T-helper 2 cell treated with Interferon-gamma antibody and Interleukin-4, amounts not matched to agents 5 μg/mL and 100 μg/mL, for 36 hours (primary cell): ENCODE measurements around the gene B9D1.

Experiments used
- DNase-seq: peaks from one replicate; pipeline ENCODE4 v3.0.0; 2021; ENCODE audit warnings: low spot score
- H3K27ac Mint-ChIP-seq: one replicate; pipeline ENCODE4 v1.8.0; 2021; ENCODE audit warnings: mild to moderate bottlenecking, mixed read lengths
- H3K27me3 Mint-ChIP-seq: one replicate; pipeline ENCODE4 v1.8.0; 2021; ENCODE audit warnings: low read depth, mixed read lengths
- H3K36me3 Mint-ChIP-seq: one replicate; pipeline ENCODE4 v1.8.0; 2021; ENCODE audit warnings: low read depth, mixed read lengths
- H3K4me1 Mint-ChIP-seq: one replicate; pipeline ENCODE4 v1.8.0; 2021; ENCODE audit warnings: low read depth, mixed read lengths
- H3K4me3 Mint-ChIP-seq: one replicate; pipeline ENCODE4 v1.8.0; 2022; ENCODE audit warnings: mild to moderate bottlenecking, moderate library complexity, mixed read lengths
- H3K9me3 Mint-ChIP-seq: one replicate; pipeline ENCODE4 v1.8.0; 2021; ENCODE audit warnings: mixed read lengths

Gene B9D1

GRCh38 chr17:19384723-19385391 lies 22.3 kb upstream of the B9D1 start:
- Mint-ChIP-seq H3K9me3 (no peaks in the 10 kb centered on the region), H3K4me1 (peaks cover 5% of the 10 kb centered on the region), H3K27ac (peak overlapping the region; percentile 16), H3K4me3 (no peak overlapping the region), H3K27me3 (peaks cover 8% of the 10 kb centered on the region), H3K36me3 (peaks cover 35% of the 10 kb centered on the region)
- DNase-seq: no peak

DNA sequence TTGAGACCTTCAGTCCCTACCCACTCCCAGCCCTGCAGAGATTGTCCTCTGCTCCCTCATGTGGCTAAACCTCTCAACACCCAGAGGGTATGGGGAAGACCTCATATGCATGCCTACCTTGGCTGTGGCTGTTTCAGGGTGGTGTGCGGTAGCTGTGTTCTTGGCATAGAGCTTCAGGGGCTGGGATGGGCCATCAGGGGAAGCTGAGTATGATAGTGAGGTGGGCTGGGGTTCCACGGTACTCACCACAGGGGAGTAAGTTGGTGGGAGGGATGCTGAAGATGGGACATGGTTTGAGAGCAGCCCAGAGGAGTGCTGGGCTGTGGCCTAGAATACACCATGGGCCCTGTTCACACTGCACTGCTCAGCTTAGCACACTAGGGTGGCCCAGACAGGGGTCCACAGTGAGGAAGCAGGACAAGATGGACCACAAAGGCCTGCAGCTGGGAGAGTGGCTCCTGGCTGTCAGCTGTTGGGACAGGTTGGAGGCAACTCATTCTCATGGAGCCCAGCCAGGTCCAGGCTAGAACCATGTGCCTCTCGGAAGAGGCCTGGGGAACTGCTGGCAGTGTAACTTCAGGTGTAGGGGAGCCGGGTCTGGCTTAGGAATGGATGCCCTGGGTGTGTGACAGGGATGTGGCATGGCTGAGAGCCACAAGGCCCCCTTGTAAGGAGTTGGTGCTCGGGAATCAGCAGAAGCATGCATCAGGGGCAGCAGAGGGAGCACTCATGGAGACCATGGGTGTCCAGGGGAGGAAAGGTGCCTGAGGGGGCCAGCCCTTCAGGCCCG lies 21.4 kb upstream of the B9D1 start:
- H3K36me3 Mint-ChIP-seq: peaks cover 42% of the 10 kb centered on the region
- peaks cover 4% of the 10 kb centered on the region for H3K27me3 Mint-ChIP-seq
- no peak overlapping the region for H3K4me3 Mint-ChIP-seq
- H3K9me3 Mint-ChIP-seq: no peaks in the 10 kb centered on the region
- no peak for DNase-seq
- peaks cover 12% of the 10 kb centered on the region for H3K4me1 Mint-ChIP-seq
- H3K27ac Mint-ChIP-seq: no peak overlapping the region

DNA sequence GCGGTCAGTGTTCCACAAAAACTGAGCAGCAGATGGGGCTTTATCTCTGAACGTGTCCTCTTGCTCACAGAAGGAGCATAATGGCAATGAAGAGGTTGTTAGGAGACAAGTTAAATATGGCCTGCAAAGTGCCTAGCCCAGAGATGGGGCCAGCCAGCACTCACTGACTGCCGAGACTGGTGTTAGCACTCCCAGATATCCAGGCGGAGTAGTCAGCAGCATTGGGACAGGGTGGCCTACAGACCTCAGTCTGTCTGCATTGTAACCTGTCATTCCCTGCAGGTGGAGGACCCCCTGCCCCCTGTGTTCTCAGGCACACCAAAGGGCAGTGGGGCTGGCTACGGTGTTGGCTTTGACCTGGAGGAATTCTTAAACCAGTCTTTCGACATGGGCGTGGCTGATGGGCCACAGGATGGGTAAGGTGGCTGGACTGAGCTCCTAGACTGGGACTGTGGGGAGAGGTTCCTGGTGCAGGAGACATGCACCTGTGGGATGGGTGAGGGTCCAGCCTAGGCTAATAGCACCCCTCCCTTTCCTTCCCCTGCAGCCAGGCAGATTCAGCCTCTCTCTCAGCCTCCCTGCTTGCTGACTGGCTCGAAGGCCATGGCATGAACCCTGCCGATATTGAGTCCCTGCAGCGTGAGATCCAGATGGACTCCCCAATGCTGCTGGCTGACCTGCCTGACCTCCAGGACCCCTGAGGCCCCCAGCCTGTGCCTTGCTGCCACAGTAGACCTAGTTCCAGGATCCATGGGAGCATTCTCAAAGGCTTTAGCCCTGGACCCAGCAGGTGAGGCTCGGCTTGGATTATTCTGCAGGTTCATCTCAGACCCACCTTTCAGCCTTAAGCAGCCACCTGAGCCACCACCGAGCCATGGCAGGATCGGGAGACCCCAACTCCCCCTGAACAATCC lies 20.3 kb upstream of the B9D1 start:
- Mint-ChIP-seq H3K36me3 (peaks cover 42% of the 10 kb centered on the region), H3K4me1 (peaks cover 12% of the 10 kb centered on the region)

GRCh38 chr17:19381741-19382444 lies 19.4 kb upstream of the B9D1 start:
- Mint-ChIP-seq H3K4me1 (peaks cover 13% of the 10 kb centered on the region), H3K27ac (no peak overlapping the region), H3K9me3 (no peaks in the 10 kb centered on the region), H3K27me3 (no peaks in the 10 kb centered on the region), H3K4me3 (no peak overlapping the region), H3K36me3 (peaks cover 42% of the 10 kb centered on the region)
- DNase-seq: no peak

More for the DNA sequence above, 20.3 kb upstream of the B9D1 start:
- Mint-ChIP-seq H3K4me3 (no peak overlapping the region), H3K27ac (no peak overlapping the region), H3K27me3 (no peaks in the 10 kb centered on the region), H3K9me3 (no peaks in the 10 kb centered on the region)
- DNase-seq: no peak

DNA sequence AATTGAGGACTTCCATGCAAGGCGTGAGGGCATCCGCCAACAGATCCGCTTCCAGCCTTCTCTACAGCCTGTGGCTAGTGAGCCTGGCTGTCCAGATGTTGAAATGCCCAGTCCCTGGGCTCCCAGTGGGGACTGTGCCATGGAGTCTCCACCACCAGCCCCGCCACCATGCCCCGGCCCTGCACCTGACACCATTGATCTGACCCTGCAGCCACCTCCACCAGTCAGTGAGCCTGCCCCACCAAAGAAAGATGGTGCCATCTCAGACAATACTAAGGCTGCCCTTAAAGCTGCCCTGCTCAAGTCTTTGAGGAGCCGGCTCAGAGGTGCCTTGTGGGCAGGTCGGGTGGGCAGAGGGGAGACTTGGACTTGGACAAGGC lies 18.8 kb upstream of the B9D1 start:
- Mint-ChIP-seq H3K27ac (no peak overlapping the region), H3K36me3 (peaks cover 42% of the 10 kb centered on the region), H3K4me3 (no peak overlapping the region), H3K9me3 (no peaks in the 10 kb centered on the region), H3K4me1 (peaks cover 16% of the 10 kb centered on the region), H3K27me3 (no peaks in the 10 kb centered on the region)
- no peak for DNase-seq

DNA sequence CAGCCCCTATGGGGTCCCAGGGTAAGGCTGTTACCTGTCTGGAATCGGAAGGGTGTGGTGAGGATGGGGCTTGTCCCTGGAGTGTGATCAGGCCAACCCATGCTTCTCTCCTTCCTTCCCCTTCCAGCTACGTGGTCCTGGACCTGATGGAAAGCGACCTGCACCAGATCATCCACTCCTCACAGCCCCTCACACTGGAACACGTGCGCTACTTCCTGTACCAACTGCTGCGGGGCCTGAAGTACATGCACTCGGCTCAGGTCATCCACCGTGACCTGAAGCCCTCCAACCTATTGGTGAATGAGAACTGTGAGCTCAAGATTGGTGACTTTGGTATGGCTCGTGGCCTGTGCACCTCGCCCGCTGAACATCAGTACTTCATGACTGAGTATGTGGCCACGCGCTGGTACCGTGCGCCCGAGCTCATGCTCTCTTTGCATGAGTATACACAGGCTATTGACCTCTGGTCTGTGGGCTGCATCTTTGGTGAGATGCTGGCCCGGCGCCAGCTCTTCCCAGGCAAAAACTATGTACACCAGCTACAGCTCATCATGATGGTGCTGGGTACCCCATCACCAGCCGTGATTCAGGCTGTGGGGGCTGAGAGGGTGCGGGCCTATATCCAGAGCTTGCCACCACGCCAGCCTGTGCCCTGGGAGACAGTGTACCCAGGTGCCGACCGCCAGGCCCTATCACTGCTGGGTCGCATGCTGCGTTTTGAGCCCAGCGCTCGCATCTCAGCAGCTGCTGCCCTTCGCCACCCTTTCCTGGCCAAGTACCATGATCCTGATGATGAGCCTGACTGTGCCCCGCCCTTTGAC lies 18.2 kb upstream of the B9D1 start:
- Mint-ChIP-seq H3K9me3 (no peaks in the 10 kb centered on the region), H3K27me3 (no peaks in the 10 kb centered on the region), H3K4me3 (peak overlapping the region; percentile 7), H3K4me1 (peaks cover 19% of the 10 kb centered on the region), H3K36me3 (peaks cover 42% of the 10 kb centered on the region), H3K27ac (no peak overlapping the region)
- no peak for DNase-seq

DNA sequence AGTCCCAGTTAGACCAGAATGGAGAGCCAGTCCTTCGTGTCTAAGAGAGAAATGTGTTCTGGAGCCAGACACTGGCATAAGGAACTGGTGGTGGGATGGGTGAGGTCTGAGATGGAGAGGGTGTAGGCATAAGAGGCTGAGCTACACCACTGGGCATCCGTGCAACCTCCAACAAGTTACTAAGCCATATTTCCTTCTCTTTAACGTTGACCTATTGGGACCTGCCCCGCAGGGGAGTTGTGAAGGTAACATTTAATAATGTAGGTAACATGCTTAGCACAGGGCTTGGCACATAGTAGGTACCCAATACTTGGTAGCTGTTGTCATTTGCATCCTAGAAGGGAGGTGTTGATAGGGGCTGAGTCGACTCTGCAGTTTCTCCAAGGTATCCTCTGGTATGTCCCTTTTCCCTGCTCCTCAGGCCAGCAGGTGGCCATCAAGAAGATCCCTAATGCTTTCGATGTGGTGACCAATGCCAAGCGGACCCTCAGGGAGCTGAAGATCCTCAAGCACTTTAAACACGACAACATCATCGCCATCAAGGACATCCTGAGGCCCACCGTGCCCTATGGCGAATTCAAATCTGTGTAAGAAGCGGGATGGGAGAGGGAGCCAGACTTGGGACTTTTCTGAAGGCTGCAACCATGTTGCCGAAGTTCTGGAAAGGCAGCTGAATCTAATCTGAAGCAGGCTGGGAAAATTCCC lies 17.0 kb upstream of the B9D1 start:
- DNase-seq: no peak
- peaks cover 41% of the 10 kb centered on the region for H3K36me3 Mint-ChIP-seq
- H3K27ac Mint-ChIP-seq: peak overlapping the region; percentile 31
- H3K4me1 Mint-ChIP-seq: peaks cover 22% of the 10 kb centered on the region
- peak overlapping the region; percentile 93 for H3K4me3 Mint-ChIP-seq
- H3K27me3 Mint-ChIP-seq: no peaks in the 10 kb centered on the region
- no peaks in the 10 kb centered on the region for H3K9me3 Mint-ChIP-seq

DNA sequence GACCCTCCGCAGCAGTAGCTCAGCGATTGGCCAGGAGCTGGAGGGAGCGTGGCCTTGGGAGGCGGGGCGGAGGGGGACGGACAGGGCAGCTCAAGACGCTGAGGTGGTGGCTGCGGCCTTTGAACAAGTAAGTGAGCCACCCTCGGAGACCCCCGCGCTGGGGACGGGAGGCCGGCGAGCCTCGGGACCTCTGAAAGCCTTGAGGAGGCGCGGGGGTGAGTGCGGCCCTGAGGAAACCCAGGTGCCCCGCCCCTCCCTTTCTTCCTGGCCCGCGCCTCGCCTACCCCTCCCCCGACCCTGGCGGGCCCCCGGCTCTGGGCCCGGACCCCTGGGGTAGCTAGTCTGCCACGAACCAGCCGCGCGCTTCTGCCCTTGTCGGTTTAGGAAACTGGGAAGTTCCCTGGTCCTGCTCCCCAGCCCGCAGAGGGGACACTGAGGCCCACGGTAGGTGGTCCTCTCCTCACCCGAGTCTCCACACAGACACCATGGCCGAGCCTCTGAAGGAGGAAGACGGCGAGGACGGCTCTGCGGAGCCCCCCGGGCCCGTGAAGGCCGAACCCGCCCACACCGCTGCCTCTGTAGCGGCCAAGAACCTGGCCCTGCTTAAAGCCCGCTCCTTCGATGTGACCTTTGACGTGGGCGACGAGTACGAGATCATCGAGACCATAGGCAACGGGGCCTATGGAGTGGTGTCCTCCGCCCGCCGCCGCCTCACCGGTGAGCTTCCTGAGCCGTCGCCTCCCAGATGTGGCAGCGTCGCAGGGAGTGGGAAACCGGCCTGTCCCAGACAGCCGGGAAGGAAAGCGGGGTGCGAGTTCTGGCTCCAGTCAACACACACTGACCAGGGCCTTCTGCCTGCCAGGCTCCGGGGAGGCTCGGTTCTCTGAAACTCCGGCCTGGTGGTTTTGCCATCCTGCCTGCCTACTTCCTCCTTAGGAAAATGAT lies 16.2 kb upstream of the B9D1 start, which contains the start of gene MAPK7:
Gene MAPK7, plus strand, starts transcription at position 83 of the 945 bp plus-strand sequence. Its CDS starts 403 bp downstream, at position 486.
- Mint-ChIP-seq H3K36me3 (peaks cover 37% of the 10 kb centered on the region), H3K9me3 (no peaks in the 10 kb centered on the region), H3K4me3 (peak within 1 kb of the TSS; percentile 93), H3K27ac (peak within 1 kb of the TSS; percentile 97), H3K4me1 (peaks cover 25% of the 10 kb centered on the region), H3K27me3 (no peaks in the 10 kb centered on the region)
- DNase-seq: no peak

DNA sequence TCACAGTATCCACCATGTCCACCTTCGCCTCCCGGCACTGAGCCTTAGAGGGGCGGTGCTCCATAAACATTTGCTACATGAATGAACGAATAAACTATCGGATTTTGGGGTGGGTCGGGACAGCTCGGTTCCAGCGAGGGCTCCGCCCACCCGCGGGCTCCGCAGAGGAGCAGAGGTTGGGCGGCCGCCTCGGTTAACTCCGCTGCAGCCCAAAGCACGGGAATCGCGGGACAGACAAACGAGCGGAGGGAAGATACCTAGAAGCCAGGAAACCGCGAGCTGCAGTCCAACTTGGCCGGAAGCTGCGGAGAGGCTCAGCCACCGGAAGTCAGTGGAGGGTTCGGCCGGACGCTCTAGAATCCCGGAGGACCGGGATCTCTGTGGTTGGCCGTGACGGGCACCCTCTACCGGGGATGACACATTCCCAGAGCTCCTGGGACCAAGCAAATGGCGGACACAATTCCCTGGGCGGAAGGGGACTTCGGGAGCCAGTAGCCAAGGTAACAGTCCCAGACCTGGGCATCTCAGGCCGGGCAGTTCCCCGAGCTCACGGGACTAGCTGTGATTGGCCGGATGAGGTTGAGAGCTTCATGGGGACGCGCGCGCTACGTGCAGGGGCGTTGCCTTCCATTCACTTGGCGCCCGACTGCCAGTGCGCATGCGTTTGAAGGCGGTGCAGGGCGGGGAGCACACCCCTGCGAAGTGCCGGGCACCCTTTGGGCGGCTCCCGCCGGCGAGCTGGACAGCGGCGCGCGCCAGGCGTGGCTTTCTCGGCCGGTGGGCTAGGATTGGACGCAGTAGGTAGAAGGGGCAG lies 15.3 kb upstream of the B9D1 start:
- Mint-ChIP-seq H3K9me3 (no peaks in the 10 kb centered on the region), H3K4me1 (peaks cover 25% of the 10 kb centered on the region), H3K36me3 (peaks cover 29% of the 10 kb centered on the region), H3K27ac (peak overlapping the region; percentile 97), H3K4me3 (peak overlapping the region; percentile 93), H3K27me3 (no peaks in the 10 kb centered on the region)
- DNase-seq: peak; percentile 99

DNA sequence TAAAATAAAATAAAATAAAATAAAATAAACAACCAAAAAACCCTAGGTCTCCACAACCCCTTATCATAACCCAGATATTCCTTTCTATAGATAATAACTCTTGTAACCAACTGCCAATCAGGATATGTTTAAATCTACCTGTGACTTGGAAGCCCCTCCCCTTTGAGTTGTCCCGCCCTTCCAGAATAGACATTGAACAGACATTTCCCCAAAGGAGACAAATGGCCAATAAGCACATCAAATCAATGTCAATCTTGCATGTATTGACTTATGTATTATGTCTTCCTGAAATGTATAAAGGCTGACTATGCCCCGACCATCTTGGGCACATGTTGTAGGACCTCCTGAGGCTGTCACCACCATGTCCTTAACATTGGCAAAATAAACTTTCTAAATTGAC lies 14.3 kb upstream of the B9D1 start:
- Mint-ChIP-seq H3K36me3 (peaks cover 25% of the 10 kb centered on the region), H3K27ac (peak overlapping the region; percentile 97)

GRCh38 chr17:19375732-19376131 lies 13.2 kb upstream of the B9D1 start:
- Mint-ChIP-seq H3K27me3 (no peaks in the 10 kb centered on the region), H3K4me3 (peak overlapping the region; percentile 67), H3K4me1 (peaks cover 44% of the 10 kb centered on the region), H3K27ac (peak overlapping the region; percentile 52), H3K9me3 (no peaks in the 10 kb centered on the region), H3K36me3 (peaks cover 17% of the 10 kb centered on the region)
- DNase-seq: no peak

More for the DNA sequence above, 14.3 kb upstream of the B9D1 start:
- H3K4me3 Mint-ChIP-seq: peak overlapping the region; percentile 93
- no peaks in the 10 kb centered on the region for H3K9me3 Mint-ChIP-seq
- H3K27me3 Mint-ChIP-seq: no peaks in the 10 kb centered on the region
- H3K4me1 Mint-ChIP-seq: peaks cover 33% of the 10 kb centered on the region
- DNase-seq: no peak
